ENCODE data around the gene ATP8B3. TPM values are rescaled to one million over a fixed set of nuclear protein-coding genes. Genes with fewer than 3 reads are reported as not detected.

ATP8B3 gene
- total and polyA plus RNA-seq, 8 donors = 0.89 to 2.5 (median 1.5) TPM

DNA sequence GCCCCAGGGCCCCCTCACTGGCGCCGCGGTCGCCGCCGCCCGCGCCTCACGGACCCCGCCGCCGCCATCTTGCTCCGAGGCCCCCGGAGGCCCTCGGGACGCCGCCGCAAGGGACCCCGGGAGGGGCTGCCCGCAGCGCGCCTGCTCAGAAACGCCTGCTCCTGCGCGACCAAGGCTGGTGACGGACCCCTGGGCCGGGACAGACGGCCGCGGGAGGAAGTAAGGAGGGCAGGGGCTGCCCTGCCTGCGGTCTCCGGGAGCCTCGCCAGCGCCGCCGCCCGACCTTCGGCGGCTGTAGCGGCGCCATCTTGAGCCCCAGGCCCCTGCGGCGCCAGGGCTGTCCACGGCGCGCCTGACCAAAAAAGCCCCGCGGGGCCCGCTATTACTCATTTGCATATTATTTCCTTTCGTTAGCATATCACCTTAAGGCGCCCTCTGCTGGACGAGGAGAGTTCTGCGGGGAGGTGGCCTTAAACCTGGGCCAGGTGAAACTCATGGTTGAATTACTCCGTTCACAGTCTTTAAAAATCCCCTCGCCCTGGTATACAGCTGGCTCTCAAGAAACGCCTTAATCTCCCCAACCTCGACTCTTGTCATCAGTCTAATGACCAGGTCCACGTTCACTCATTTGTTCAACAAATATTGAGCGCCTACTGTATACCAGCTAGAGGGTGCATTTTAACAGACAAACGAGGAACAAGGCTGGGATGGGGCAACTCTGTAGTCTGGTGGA is 36.5 kb upstream of the ATP8B3 start, which contains the start of gene REXO1:
Gene REXO1, minus strand, starts transcription at position 85 of the 733 bp plus-strand sequence. CDS start 125 bp downstream, outside the sequence.
- ATAC-seq (peak; percentile 91), DNase-seq (peak; percentile 92 to 97 (median 96))
- TF ChIP-seq, protein P1, sequence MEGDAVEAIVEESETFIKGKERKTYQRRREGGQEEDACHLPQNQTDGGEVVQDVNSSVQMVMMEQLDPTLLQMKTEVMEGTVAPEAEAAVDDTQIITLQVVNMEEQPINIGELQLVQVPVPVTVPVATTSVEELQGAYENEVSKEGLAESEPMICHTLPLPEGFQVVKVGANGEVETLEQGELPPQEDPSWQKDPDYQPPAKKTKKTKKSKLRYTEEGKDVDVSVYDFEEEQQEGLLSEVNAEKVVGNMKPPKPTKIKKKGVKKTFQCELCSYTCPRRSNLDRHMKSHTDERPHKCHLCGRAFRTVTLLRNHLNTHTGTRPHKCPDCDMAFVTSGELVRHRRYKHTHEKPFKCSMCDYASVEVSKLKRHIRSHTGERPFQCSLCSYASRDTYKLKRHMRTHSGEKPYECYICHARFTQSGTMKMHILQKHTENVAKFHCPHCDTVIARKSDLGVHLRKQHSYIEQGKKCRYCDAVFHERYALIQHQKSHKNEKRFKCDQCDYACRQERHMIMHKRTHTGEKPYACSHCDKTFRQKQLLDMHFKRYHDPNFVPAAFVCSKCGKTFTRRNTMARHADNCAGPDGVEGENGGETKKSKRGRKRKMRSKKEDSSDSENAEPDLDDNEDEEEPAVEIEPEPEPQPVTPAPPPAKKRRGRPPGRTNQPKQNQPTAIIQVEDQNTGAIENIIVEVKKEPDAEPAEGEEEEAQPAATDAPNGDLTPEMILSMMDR (IDR thresholded peaks at IDR 0.05) = peak; percentile 85 to 96
- Histone ChIP-seq H3K9me3 (no peaks in the 10 kb centered on the region), H3K4me1 (peaks cover 19 to 70% of the 10 kb centered on the region in 2 donors), H3K36me3 (peaks cover 0 to 19% of the 10 kb centered on the region in 2 donors), H3K27me3 (no peaks in the 10 kb centered on the region), H3K4me3 (peak within 1 kb of the TSS; percentile 97 to 100), H3K27ac (peak within 1 kb of the TSS; percentile 99)
- intact Hi-C loops (cut with DNase I) = no loop called here

DNA sequence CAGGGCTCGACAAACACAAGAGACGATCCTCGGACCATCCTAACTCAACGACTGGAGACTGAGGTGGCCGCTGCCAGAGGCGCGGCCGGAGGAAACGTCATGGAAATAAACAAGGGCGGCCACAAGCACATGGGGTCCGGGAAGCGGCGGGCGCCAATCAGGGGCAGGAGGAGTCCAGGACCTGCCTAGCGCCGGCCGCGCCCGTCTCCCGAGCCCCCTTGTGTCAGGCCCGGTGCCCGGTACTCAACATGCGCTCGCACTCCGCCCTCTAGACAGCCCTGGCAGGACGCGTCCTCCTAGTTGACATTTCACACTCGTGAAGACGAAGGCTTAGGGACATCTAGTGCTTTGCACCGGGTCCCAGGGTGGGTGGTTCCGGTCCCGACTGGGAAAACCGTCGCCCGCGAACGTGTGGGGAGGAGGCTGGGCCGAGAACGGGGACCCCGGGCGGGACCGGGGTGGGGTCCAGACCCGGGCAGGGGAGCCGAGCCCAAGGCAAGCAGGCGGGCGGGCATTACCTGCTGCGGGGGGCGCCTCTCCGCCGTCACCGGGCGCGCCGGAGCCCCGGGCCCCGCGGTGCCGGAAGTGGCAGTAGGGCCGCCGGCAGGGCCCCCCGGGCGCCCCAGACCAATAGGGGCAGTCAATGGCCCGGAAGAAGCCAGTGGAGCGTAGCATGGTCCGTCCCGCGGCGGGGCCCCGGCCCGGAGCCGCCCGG is 35.8 kb upstream of the ATP8B3 start:
- peaks cover 16 to 70% of the 10 kb centered on the region in 2 donors for H3K4me1 ChIP-seq
- DNase-seq = peak in 1 of 4 donors; percentile 85
- no peaks in the 10 kb centered on the region for H3K9me3 ChIP-seq
- ATAC-seq = no peak
- H3K36me3 ChIP-seq = peaks cover 0 to 23% of the 10 kb centered on the region in 2 donors
- no peaks in the 10 kb centered on the region for H3K27me3 ChIP-seq
- TF ChIP-seq, protein P1 (IDR thresholded peaks at IDR 0.05) = no peak
- intact Hi-C loops (cut with DNase I) = no loop called here
- peak overlapping the region; percentile 99 for H3K27ac ChIP-seq
- H3K4me3 ChIP-seq = peak overlapping the region; percentile 97 to 100

DNA sequence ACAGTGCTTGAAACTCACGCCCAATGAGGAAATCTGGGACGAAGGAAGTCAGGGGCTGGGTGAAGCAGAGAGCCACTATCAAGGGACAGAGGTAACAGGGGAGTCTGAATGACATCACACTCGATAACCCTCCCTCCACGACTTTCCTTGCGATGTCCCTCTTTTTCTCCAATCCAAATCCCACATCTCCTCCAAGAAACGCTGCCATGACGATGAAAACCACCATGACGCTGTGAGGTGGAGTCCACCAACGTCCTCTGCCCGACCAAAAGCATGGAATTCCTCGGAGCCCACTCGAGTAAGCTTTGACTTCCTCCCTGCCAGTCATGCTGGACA is 35.2 kb upstream of the ATP8B3 start:
- TF ChIP-seq, protein P1 (IDR thresholded peaks at IDR 0.05) = no peak
- no peak for DNase-seq
- Histone ChIP-seq H3K36me3 (peaks cover 0 to 23% of the 10 kb centered on the region in 2 donors), H3K27me3 (no peaks in the 10 kb centered on the region), H3K4me3 (peak overlapping the region; percentile 97 to 100), H3K9me3 (no peaks in the 10 kb centered on the region), H3K27ac (peak overlapping the region; percentile 99), H3K4me1 (peaks cover 16 to 70% of the 10 kb centered on the region in 2 donors)
- ATAC-seq = no peak
- intact Hi-C loops (cut with DNase I) = no loop called here

DNA sequence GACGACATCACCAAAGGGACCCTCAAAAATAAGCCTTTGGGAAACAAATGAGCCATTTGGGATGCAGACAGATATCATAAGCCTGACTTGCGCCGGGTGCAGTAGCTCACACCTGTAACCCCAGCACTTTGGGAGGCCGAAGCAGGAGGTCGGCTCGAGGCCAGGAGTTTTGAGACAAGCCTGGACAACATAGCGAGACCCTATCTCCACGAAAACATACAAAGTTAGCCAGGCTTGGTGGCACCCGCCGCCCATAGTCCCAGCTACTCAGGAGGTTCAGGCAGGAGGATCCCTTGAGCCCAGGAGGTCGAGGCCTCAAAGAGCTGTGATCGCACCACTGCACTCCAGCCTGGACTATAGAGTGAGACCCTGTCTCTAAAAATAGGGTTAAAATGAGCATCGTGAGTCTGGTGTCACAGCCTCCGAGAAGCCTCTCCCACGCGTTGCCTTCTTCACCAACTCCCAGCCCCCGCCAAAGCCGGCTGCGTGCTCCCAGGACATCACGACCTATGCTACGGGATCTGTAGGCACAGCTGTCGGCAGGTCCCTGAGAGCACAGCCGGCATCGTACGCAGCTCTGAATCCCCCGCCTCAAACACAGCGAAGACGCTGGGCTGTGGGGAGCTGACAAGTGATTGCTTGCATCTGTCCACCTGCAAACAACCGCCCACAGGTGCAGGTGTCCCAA is 34.6 kb upstream of the ATP8B3 start:
- DNase-seq = peak in 1 of 4 donors; percentile 68
- no peaks in the 10 kb centered on the region for H3K9me3 ChIP-seq
- H3K4me3 ChIP-seq = peak overlapping the region in 1 of 2 donors; percentile 100
- peaks cover 0 to 23% of the 10 kb centered on the region in 2 donors for H3K36me3 ChIP-seq
- intact Hi-C loops (cut with DNase I) = no loop called here
- peaks cover 16 to 70% of the 10 kb centered on the region in 2 donors for H3K4me1 ChIP-seq
- H3K27me3 ChIP-seq = no peaks in the 10 kb centered on the region
- TF ChIP-seq, protein P1 (IDR thresholded peaks at IDR 0.05) = no peak
- no peak for ATAC-seq
- peak overlapping the region in 1 of 2 donors; percentile 99 for H3K27ac ChIP-seq
